ENCODE results near the gene ERVFRD-1. TPM values are rescaled to one million over a fixed set of nuclear protein-coding genes. Genes with fewer than 3 reads are reported as not detected.
A peak's percentile ranks its signal among the peaks of the same experiment; 100 is the strongest.

The ERVFRD-1 gene, protein sequence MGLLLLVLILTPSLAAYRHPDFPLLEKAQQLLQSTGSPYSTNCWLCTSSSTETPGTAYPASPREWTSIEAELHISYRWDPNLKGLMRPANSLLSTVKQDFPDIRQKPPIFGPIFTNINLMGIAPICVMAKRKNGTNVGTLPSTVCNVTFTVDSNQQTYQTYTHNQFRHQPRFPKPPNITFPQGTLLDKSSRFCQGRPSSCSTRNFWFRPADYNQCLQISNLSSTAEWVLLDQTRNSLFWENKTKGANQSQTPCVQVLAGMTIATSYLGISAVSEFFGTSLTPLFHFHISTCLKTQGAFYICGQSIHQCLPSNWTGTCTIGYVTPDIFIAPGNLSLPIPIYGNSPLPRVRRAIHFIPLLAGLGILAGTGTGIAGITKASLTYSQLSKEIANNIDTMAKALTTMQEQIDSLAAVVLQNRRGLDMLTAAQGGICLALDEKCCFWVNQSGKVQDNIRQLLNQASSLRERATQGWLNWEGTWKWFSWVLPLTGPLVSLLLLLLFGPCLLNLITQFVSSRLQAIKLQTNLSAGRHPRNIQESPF
- total RNA-seq (not detected), polyA plus RNA-seq (under 1 TPM; 0.05 to 0.29 TPM)

DNA sequence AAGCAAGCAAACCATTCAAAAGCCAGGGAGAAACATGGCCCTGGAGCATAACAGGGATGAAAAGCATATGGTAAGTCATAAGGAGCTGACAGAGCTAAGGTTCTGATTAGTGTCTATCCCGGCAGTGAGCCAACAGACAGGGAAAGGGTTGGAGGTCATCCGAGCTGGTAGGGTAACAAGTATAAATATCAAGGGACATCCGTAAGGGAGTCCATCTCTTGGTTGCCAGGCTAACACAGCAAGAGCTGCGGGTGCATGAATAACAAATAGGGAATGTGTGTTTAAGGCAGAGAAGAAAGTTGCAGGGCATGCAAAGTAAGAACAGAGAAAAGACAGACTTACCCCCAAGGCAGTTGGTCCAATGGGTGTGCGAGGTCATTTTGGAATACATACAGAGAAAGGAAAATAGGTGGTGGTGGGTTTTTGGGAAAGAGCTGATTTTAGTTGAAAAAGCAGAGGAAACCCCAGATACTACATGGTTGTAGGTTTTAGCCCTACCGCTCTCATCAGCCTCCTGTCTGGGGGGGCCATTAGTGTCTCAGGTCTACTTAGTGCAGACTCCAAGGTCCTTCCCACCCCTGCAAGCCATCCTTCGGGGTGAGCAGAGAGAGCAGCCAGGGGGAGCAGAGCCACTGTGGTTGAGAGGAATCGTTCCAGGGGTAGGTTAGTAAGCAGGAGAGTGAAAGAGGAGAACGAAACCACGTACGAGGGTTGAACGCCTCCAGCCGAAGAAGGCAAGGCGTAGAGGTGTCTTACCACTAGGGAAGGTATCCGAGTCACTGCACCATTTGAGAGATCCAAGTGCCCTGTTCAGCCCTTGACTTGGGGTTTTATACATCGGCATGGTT, at the start of gene ERVFRD-1:
ERVFRD-1 (minus strand) TSS at position 805 of the 848 bp plus-strand sequence. CDS start 6,415 bp downstream, outside the sequence.
- Mint-ChIP-seq H3K9me3 (no peaks in the 10 kb centered on the region), H3K27ac (peak within 1 kb of the TSS; percentile 2 to 87 (median 80)), H3K4me1 (peaks cover 19 to 39% (median 29%) of the 10 kb centered on the region in 4 donors), H3K36me3 (no peaks in the 10 kb centered on the region), H3K27me3 (no peaks in the 10 kb centered on the region), H3K4me3 (peak within 1 kb of the TSS; percentile 64 to 87 (median 78))
- Histone ChIP-seq H3K36me3 (ENCODE audit: insufficient read depth, low read length) (no peaks in the 10 kb centered on the region), H3K27me3 (ENCODE audit: insufficient read depth, low read length) (no peaks in the 10 kb centered on the region), H3K9me3 (ENCODE audit: control insufficient read depth in 1 of 2, low read length in 2 of 2) (no peaks in the 10 kb centered on the region), H3K4me1 (ENCODE audit: insufficient read depth, low read length) (peaks cover 16% of the 10 kb centered on the region), H3K27ac (ENCODE audit: low read depth, low read length) (no peak within 1 kb of the TSS), H3K4me3 (ENCODE audit: low read length in 2 of 2) (no peak within 1 kb of the TSS)
- POLR2A ChIA-PET (ENCODE audit: partially characterized antibody) = no interaction called here
- no peak for DNase-seq
- intact Hi-C loops (cut with micrococcal nuclease) = no loop called here
- CTCF ChIA-PET (ENCODE audit: partially characterized antibody) = interaction anchor here (1.0 kb wide), 1 partner anchor 385 kb away, joined by 3 read pairs; no protein-coding TSS in a partner anchor

DNA sequence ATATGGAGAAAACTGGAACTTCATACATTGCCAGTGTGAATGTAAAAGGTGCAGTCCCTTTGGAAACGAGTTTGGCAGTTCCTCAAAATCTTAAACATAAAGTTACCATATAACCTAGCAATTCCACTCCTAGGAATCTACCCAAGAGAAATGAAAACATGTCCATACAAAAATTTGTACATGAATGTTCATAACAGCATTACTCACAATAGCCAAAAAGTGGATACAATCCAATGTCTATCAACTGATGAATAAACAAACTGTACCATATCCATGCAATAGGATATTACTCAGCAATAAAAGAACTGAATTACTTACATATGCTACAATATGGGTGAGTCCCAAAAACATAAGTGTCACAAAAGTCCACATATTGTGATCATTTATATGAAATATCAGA, 48.7 kb upstream of the ERVFRD-1 start:
- Mint-ChIP-seq H3K36me3 (no peaks in the 10 kb centered on the region), H3K27ac (no peak overlapping the region), H3K27me3 (no peaks in the 10 kb centered on the region), H3K4me3 (no peak overlapping the region), H3K4me1 (peaks cover 0 to 6% (median 5%) of the 10 kb centered on the region in 4 donors), H3K9me3 (peaks cover 0 to 6% (median 0%) of the 10 kb centered on the region in 8 donors)
- DNase-seq = no peak
- Histone ChIP-seq H3K4me1 (ENCODE audit: insufficient read depth, low read length) (no peaks in the 10 kb centered on the region), H3K9me3 (ENCODE audit: control insufficient read depth in 1 of 2, low read length in 2 of 2) (no peaks in the 10 kb centered on the region), H3K36me3 (ENCODE audit: insufficient read depth, low read length) (no peaks in the 10 kb centered on the region), H3K4me3 (ENCODE audit: low read length in 2 of 2) (no peak overlapping the region), H3K27ac (ENCODE audit: low read depth, low read length) (no peak overlapping the region), H3K27me3 (ENCODE audit: insufficient read depth, low read length) (no peaks in the 10 kb centered on the region)
- POLR2A ChIA-PET (ENCODE audit: partially characterized antibody) = no interaction called here
- intact Hi-C loops (cut with micrococcal nuclease) = no loop called here
- CTCF ChIA-PET (ENCODE audit: partially characterized antibody) = no interaction called here

DNA sequence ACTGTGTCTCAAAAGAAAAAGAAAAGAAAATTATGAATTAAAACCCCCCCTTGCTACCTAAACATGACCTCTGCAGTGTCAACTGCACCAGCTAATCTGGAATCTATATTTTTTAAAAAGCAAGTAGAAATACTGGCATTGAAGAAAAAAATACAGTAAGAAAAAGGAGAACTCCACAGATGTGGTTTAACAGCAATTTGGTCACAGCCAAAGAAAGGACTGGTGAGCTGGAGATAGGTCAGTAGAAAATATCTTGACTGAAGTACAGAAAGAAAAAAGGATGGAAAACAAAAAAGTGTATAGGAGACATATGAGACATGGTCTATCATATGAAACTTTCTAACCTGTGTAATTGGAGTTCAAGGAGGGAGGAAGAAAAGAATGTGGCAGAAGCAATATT, 44.1 kb upstream of the ERVFRD-1 start:
- H3K27ac ChIP-seq (ENCODE audit: low read depth, low read length) = no peak overlapping the region
- no peaks in the 10 kb centered on the region for H3K36me3 Mint-ChIP-seq
- ChIA-PET CTCF (ENCODE audit: partially characterized antibody) (interaction anchor here (0.8 to 1.8 kb wide), 4 partner anchors 12 to 341 kb away, joined by 3 to 5 read pairs (median 4); no protein-coding TSS in a partner anchor), POLR2A (ENCODE audit: partially characterized antibody) (no interaction called here)
- no peaks in the 10 kb centered on the region for H3K36me3 ChIP-seq (ENCODE audit: insufficient read depth, low read length)
- DNase-seq = no peak
- H3K9me3 ChIP-seq (ENCODE audit: control insufficient read depth in 1 of 2, low read length in 2 of 2) = no peaks in the 10 kb centered on the region
- H3K4me3 Mint-ChIP-seq = no peak overlapping the region
- peaks cover 0 to 6% (median 0%) of the 10 kb centered on the region in 8 donors for H3K9me3 Mint-ChIP-seq
- H3K27me3 Mint-ChIP-seq = peaks cover 1 to 3% of the 10 kb centered on the region in 2 donors
- no peaks in the 10 kb centered on the region for H3K4me1 ChIP-seq (ENCODE audit: insufficient read depth, low read length)
- H3K27me3 ChIP-seq (ENCODE audit: insufficient read depth, low read length) = no peaks in the 10 kb centered on the region
- no peak overlapping the region for H3K4me3 ChIP-seq (ENCODE audit: low read length in 2 of 2)
- peak overlapping the region in 1 of 7 donors; percentile 22 for H3K27ac Mint-ChIP-seq
- intact Hi-C loops (cut with micrococcal nuclease) = no loop called here
- H3K4me1 Mint-ChIP-seq = peaks cover 0 to 10% (median 5%) of the 10 kb centered on the region in 4 donors

DNA sequence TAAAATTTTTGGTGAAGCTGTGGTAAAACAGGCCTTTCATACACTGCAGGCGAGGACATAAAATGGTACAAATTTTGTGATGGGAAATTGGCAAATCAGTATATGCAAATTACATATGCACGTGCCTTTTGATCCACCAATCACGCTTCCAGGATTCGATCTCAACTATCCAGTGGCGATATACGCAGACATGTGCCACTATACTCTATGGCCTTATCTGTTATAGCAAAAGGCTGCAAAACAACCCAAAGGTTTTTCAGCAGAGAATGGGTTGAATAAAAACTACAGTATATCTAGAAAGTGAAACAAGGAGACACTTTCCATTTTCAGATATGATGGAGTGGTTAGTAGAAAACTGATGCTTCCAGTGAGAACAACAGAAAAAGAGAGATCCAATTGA, 41.9 kb upstream of the ERVFRD-1 start:
- Histone ChIP-seq H3K27me3 (ENCODE audit: insufficient read depth, low read length) (no peaks in the 10 kb centered on the region), H3K9me3 (ENCODE audit: control insufficient read depth in 1 of 2, low read length in 2 of 2) (no peaks in the 10 kb centered on the region), H3K36me3 (ENCODE audit: insufficient read depth, low read length) (no peaks in the 10 kb centered on the region), H3K4me3 (ENCODE audit: low read length in 2 of 2) (no peak overlapping the region), H3K27ac (ENCODE audit: low read depth, low read length) (no peak overlapping the region), H3K4me1 (ENCODE audit: insufficient read depth, low read length) (no peaks in the 10 kb centered on the region)
- Mint-ChIP-seq H3K4me3 (peak overlapping the region; percentile 75 to 89 (median 84)), H3K4me1 (peaks cover 0 to 10% (median 5%) of the 10 kb centered on the region in 4 donors), H3K36me3 (no peaks in the 10 kb centered on the region), H3K27ac (peak overlapping the region in 1 of 7 donors; percentile 43), H3K27me3 (peaks cover 1 to 3% of the 10 kb centered on the region in 2 donors), H3K9me3 (peaks cover 0 to 6% (median 0%) of the 10 kb centered on the region in 8 donors)
- intact Hi-C loops (cut with micrococcal nuclease) = no loop called here
- ChIA-PET POLR2A (ENCODE audit: partially characterized antibody) (no interaction called here), CTCF (ENCODE audit: partially characterized antibody) (no interaction called here)
- no peak for DNase-seq

DNA sequence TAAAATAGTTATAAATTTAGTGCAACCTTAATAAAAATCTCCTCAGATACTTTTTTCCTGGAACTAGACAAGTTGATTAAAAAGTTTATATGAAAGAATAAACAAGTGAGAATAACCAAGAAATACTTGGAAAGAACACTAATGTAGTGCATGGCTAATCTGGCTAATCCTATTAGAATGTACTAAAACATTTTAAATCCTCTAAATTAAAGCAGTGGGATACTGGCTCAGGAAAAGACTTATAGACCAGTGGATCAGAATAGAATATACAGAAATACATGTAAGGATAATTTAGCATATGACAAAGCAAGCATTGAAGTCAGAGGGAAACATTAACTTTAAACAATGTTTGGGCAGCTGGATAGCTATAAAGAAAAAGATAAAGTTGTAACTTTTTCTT, 41.1 kb upstream of the ERVFRD-1 start:
- Histone ChIP-seq H3K4me3 (ENCODE audit: low read length in 2 of 2) (no peak overlapping the region), H3K9me3 (ENCODE audit: control insufficient read depth in 1 of 2, low read length in 2 of 2) (no peaks in the 10 kb centered on the region), H3K27me3 (ENCODE audit: insufficient read depth, low read length) (no peaks in the 10 kb centered on the region), H3K4me1 (ENCODE audit: insufficient read depth, low read length) (no peaks in the 10 kb centered on the region), H3K36me3 (ENCODE audit: insufficient read depth, low read length) (no peaks in the 10 kb centered on the region), H3K27ac (ENCODE audit: low read depth, low read length) (no peak overlapping the region)
- Mint-ChIP-seq H3K4me1 (peaks cover 0 to 10% (median 5%) of the 10 kb centered on the region in 4 donors), H3K36me3 (no peaks in the 10 kb centered on the region), H3K27me3 (peaks cover 1 to 3% of the 10 kb centered on the region in 2 donors), H3K27ac (no peak overlapping the region), H3K4me3 (no peak overlapping the region), H3K9me3 (peaks cover 0 to 6% (median 0%) of the 10 kb centered on the region in 8 donors)
- no peak for DNase-seq
- intact Hi-C loops (cut with micrococcal nuclease) = no loop called here
- CTCF ChIA-PET (ENCODE audit: partially characterized antibody) = interaction anchor here (1.8 to 2.1 kb wide), 2 partner anchors 343 to 344 kb away, joined by 4 to 5 read pairs; no protein-coding TSS in a partner anchor
- POLR2A ChIA-PET (ENCODE audit: partially characterized antibody) = no interaction called here

DNA sequence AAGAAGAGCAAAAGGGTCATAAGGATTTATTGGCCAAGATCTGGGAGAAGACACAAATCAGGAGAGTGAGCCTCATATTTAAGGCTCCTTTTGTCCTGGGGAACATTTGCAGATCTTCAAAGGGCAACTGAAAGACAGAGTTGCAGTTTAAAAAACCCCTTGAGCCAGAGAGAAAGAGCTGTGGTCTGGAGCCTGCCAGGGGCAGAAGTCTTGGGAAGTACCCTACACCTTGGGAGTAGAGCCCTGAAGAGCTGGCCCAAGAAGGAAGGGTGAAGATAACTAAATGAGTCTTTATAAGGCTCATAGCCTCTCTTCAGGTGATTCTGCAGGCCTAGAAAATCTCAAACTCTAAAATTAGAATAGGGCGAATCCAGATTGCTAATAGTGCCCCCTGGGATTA, 40.0 kb upstream of the ERVFRD-1 start:
- H3K27me3 Mint-ChIP-seq = peaks cover 1 to 3% of the 10 kb centered on the region in 2 donors
- DNase-seq = no peak
- intact Hi-C loops (cut with micrococcal nuclease) = no loop called here
- H3K4me3 Mint-ChIP-seq = no peak overlapping the region
- no peaks in the 10 kb centered on the region for H3K27me3 ChIP-seq (ENCODE audit: insufficient read depth, low read length)
- no peaks in the 10 kb centered on the region for H3K4me1 ChIP-seq (ENCODE audit: insufficient read depth, low read length)
- no peak overlapping the region for H3K4me3 ChIP-seq (ENCODE audit: low read length in 2 of 2)
- peaks cover 0 to under 1% of the 10 kb centered on the region in 2 donors for H3K36me3 Mint-ChIP-seq
- H3K4me1 Mint-ChIP-seq = peaks cover 0 to 10% (median 5%) of the 10 kb centered on the region in 4 donors
- H3K27ac Mint-ChIP-seq = no peak overlapping the region
- H3K27ac ChIP-seq (ENCODE audit: low read depth, low read length) = no peak overlapping the region
- H3K36me3 ChIP-seq (ENCODE audit: insufficient read depth, low read length) = no peaks in the 10 kb centered on the region
- ChIA-PET CTCF (ENCODE audit: partially characterized antibody) (interaction anchor here (1.4 to 2.1 kb wide), 3 partner anchors 21 to 345 kb away, joined by 4 to 5 read pairs (median 5); no protein-coding TSS in a partner anchor), POLR2A (ENCODE audit: partially characterized antibody) (no interaction called here)
- no peaks in the 10 kb centered on the region for H3K9me3 ChIP-seq (ENCODE audit: control insufficient read depth in 1 of 2, low read length in 2 of 2)
- H3K9me3 Mint-ChIP-seq = peaks cover 0 to 3% (median 0%) of the 10 kb centered on the region in 8 donors

Data from CD4-positive, alpha-beta memory T cell (primary cell).